Medulla oblongata (tissue), 1 donor: ENCODE measurements around the gene INHBE.
"Not testable (repeated sequence)": the region's sequence is repeated elsewhere in the genome, so short reads cannot be mapped to it uniquely, and the experiment has no call there.

Source experiments
- DNase-seq: peaks from one replicate; pipeline ENCODE4 v3.0.0-alpha.2; 2015; ENCODE audit errors: extremely low spot score

Gene INHBE

DNA sequence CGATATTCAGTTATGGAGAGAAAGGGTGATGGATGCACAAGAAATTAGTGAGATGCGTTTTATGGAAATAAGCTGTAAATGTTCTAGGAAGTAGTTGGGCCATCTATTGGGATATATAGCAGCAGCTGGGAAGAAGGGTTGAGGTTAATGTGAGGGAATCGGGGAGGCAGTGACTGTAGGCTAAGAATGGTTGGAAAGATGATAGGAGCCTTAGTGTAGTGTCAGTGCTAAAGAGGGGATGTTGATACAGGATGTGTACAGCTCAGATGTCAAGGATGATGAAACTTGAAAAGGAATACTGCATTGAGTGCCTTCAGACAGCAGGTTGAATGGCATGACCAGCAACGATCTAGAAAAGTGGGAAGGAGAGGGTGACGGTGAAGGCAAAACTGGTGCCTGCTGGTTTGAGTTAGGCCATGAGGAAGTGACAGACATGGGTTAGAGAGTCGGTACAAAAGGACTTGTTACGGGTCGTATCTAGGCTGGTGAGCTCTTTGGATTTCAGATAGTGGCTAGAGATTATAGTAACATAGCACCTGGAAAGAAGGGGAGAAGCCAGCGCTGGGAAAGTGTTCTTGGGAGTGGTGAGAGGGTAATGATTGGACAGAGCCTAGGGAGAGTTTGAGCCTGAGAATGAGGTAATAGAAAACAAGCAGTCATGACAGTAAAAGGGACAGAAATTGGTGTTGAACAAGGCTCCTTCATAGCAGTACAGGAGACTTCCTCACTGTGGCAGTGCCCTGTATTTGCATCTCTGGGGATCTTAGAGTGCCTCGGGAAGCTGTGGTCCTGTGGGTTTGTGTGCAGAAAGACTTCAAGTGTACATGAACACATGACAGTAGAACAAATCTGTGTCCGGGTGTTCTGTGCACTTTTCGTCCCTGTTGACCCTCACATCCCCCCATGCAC is 42.4 kb downstream of the INHBE start:
- no peak for DNase-seq

DNA sequence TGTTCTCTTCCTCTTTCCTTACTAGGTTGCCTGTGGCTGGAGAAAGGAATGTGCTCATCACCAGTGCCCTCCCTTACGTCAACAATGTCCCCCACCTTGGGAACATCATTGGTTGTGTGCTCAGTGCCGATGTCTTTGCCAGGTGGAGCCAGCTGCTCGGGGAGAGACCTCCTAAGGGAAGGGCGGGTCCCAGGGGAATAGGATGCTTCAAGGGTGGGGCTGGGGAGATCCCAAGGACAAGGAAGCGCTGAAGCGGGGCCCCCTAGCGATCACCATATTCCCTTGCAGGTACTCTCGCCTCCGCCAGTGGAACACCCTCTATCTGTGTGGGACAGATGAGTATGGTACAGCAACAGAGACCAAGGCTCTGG is 43.0 kb downstream of the INHBE start:
- no peak for DNase-seq

DNA sequence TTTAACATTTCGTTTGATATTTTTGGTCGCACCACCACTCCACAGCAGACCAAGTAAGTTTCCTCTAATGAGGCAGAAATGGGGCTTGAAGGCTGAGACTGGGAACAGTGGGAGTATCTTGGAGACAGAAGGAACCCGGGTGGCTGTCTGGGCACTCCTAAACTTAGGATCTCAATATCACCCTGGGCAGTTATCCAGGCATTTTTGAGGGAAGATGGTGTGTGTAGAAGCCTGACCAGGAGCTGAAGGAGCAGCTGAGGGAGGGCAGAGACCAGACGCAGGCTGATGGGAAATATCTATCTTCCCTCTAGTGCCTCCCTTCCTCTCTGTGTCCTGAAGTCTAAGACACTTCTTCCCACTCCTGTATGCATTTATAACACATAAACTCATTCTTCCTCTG is 43.5 kb downstream of the INHBE start:
- no peak for DNase-seq

DNA sequence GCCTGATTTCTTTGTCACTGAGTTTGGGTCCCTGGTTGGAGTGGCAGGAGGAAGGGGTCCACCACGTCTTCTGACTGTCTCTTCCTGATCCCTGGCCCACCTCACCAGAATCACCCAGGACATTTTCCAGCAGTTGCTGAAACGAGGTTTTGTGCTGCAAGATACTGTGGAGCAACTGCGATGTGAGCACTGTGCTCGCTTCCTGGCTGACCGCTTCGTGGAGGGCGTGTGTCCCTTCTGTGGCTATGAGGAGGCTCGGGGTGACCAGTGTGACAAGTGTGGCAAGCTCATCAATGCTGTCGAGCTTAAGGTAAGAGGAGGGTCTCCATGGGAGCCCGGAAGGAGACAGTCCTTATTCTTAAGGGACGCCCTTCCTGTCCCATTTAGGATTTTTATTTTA is 45.1 kb downstream of the INHBE start:
- DNase-seq, result no peak

DNA sequence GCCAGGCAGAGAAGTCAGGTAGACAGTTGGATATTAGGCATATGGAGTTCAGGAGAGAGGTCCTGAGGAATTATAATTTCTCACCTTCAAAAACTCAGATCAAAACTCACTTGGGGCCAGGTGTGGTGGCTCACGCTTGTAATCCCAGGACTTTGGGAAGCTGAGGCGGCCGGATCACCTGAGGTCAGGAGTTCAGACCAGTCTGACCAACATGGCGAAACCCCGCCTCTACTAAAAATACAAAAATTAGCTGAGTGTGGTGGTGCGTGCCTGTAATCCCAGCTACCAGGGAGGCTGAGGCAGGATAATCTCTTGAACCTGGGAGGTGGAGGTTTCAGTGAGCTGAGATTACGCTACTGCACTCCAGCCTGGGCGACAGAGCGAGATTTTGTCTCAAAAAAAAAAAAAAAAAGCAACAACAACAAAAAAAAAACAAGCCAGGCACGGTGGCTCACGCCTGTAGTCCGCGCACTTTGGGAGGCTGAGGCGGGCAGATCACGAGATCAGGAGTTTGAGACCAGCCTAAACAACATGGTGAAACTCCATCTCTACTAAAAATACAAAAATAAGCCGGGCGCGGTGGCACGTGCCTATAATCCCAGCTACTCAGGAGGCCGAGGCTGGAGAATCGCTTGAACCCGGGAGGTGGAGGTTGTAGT is 47.3 kb downstream of the INHBE start:
- not testable (repeated sequence) for DNase-seq

DNA sequence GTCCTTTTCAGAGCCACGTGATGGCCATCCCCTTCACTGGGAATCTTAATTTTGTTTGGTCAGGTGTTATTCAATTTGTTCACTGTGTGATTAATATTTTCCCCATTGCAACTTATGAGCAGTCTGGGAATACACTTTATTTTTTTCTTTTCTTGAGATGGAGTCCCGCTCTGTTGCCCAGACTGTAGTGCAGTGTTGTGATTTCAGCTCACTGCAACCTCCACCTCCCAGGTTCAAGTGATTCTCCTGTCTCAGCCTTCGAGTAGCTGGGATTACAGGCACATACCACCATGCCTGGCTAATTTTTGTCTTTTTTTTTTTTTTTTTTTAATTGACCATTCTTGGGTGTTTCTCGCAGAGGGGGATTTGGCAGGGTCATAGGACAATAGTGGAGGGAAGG is 51.4 kb downstream of the INHBE start:
- not testable (repeated sequence) for DNase-seq
